Rectal smooth muscle tissue (tissue), 1 donor: ENCODE results near the gene DDC.
"Not testable (repeated sequence)": the region's sequence is repeated elsewhere in the genome, so short reads cannot be mapped to it uniquely, and the experiment has no call there.

Source experiments
- H3K27ac ChIP-seq: one replicate; pipeline ENCODE4 v1.7.0; 2013; ENCODE audit warnings: low read depth, low read length, inconsistent platforms
- H3K27me3 ChIP-seq: one replicate; pipeline ENCODE4 v1.7.0; 2013; ENCODE audit warnings: low read length; ENCODE audit not compliant: control insufficient read depth, insufficient read depth
- H3K36me3 ChIP-seq: one replicate; pipeline ENCODE4 v1.7.0; 2013; ENCODE audit warnings: low read length; ENCODE audit not compliant: control insufficient read depth, insufficient read depth
- H3K4me1 ChIP-seq: one replicate; pipeline ENCODE4 v1.7.0; 2013; ENCODE audit warnings: low read length; ENCODE audit not compliant: control insufficient read depth, insufficient read depth
- H3K4me3 ChIP-seq: one replicate; pipeline ENCODE4 v1.7.0; 2013; ENCODE audit warnings: low read length
- H3K9ac ChIP-seq: one replicate; pipeline ENCODE4 v1.7.0; 2013; ENCODE audit warnings: low read length

DDC gene

GRCh38 chr7:50583295-50583694 lies 18.1 kb upstream of the DDC start:
- not testable (repeated sequence) for H3K27me3 ChIP-seq, H3K36me3 ChIP-seq, H3K4me3 ChIP-seq, H3K9ac ChIP-seq, H3K4me1 ChIP-seq, H3K27ac ChIP-seq

GRCh38 chr7:50582271-50582670 lies 17.1 kb upstream of the DDC start:
- H3K27ac ChIP-seq, H3K36me3 ChIP-seq, H3K9ac ChIP-seq, H3K27me3 ChIP-seq, H3K4me1 ChIP-seq, H3K4me3 ChIP-seq: not testable (repeated sequence)

GRCh38 chr7:50580666-50581065 lies 15.5 kb upstream of the DDC start:
- not testable (repeated sequence) for H3K27ac ChIP-seq, H3K9ac ChIP-seq, H3K27me3 ChIP-seq, H3K36me3 ChIP-seq, H3K4me1 ChIP-seq, H3K4me3 ChIP-seq

GRCh38 chr7:50580057-50580456 lies 14.9 kb upstream of the DDC start:
- Histone ChIP-seq H3K4me3 (no peak overlapping the region), H3K27me3 (no peaks in the 10 kb centered on the region), H3K9ac (no peak overlapping the region)

GRCh38 chr7:50578105-50578504 lies 12.9 kb upstream of the DDC start:
- H3K36me3 ChIP-seq, H3K27ac ChIP-seq, H3K27me3 ChIP-seq, H3K4me1 ChIP-seq, H3K9ac ChIP-seq, H3K4me3 ChIP-seq: not testable (repeated sequence)

More at GRCh38 chr7:50580057-50580456, 14.9 kb upstream of the DDC start:
- Histone ChIP-seq H3K36me3 (no peaks in the 10 kb centered on the region), H3K4me1 (no peaks in the 10 kb centered on the region), H3K27ac (no peak overlapping the region)

GRCh38 chr7:50577569-50577968 lies 12.4 kb upstream of the DDC start:
- H3K27me3 ChIP-seq: no peaks in the 10 kb centered on the region
- H3K9ac ChIP-seq: no peak overlapping the region
- H3K36me3 ChIP-seq: no peaks in the 10 kb centered on the region
- H3K4me3 ChIP-seq: no peak overlapping the region
- H3K27ac ChIP-seq: no peak overlapping the region
- H3K4me1 ChIP-seq: no peaks in the 10 kb centered on the region

- H3K9ac ChIP-seq, H3K36me3 ChIP-seq, H3K4me1 ChIP-seq, H3K27me3 ChIP-seq, H3K27ac ChIP-seq, H3K4me3 ChIP-seq: not testable (repeated sequence)
Measured at GRCh38 chr7:50576388-50576787, 11.2 kb upstream of the DDC start.

GRCh38 chr7:50567715-50568261 lies 2.6 kb upstream of the DDC start:
- Histone ChIP-seq H3K9ac (no peak overlapping the region), H3K36me3 (no peaks in the 10 kb centered on the region), H3K27ac (no peak overlapping the region), H3K4me3 (no peak overlapping the region), H3K4me1 (no peaks in the 10 kb centered on the region), H3K27me3 (no peaks in the 10 kb centered on the region)

- H3K36me3 ChIP-seq: no peaks in the 10 kb centered on the region
- no peak overlapping the region for H3K4me3 ChIP-seq
Measured at GRCh38 chr7:50565977-50566376, 772 bp upstream of the DDC start.

GRCh38 chr7:50565559-50565916 lies 333 bp upstream of the DDC start:
- no peaks in the 10 kb centered on the region for H3K27me3 ChIP-seq
- no peak overlapping the region for H3K9ac ChIP-seq
- no peak overlapping the region for H3K4me3 ChIP-seq
- H3K4me1 ChIP-seq: no peaks in the 10 kb centered on the region
- H3K36me3 ChIP-seq: no peaks in the 10 kb centered on the region
- H3K27ac ChIP-seq: no peak overlapping the region

More at GRCh38 chr7:50565977-50566376, 772 bp upstream of the DDC start:
- no peaks in the 10 kb centered on the region for H3K27me3 ChIP-seq
- no peak overlapping the region for H3K27ac ChIP-seq
- no peaks in the 10 kb centered on the region for H3K4me1 ChIP-seq
- H3K9ac ChIP-seq: no peak overlapping the region

GRCh38 chr7:50564171-50564570 lies 1.0 kb downstream of the DDC start:
- no peaks in the 10 kb centered on the region for H3K27me3 ChIP-seq
- H3K36me3 ChIP-seq: no peaks in the 10 kb centered on the region
- peak overlapping the region; percentile 40 for H3K4me3 ChIP-seq
- H3K4me1 ChIP-seq: no peaks in the 10 kb centered on the region
- H3K27ac ChIP-seq: no peak overlapping the region
- H3K9ac ChIP-seq: no peak overlapping the region

- Histone ChIP-seq H3K4me1 (no peaks in the 10 kb centered on the region), H3K36me3 (no peaks in the 10 kb centered on the region), H3K4me3 (no peak overlapping the region)
Measured at GRCh38 chr7:50562136-50562535, 3.1 kb downstream of the DDC start.

GRCh38 chr7:50560865-50561351 lies 4.3 kb downstream of the DDC start:
- Histone ChIP-seq H3K4me3 (no peak overlapping the region), H3K27me3 (no peaks in the 10 kb centered on the region), H3K36me3 (no peaks in the 10 kb centered on the region), H3K27ac (no peak overlapping the region), H3K4me1 (no peaks in the 10 kb centered on the region), H3K9ac (no peak overlapping the region)

More at GRCh38 chr7:50562136-50562535, 3.1 kb downstream of the DDC start:
- Histone ChIP-seq H3K9ac (no peak overlapping the region), H3K27ac (no peak overlapping the region), H3K27me3 (no peaks in the 10 kb centered on the region)
